KG1 (cell line): ENCODE measurements around the gene SIRT3.

ENCODE experiments used
- DNase-seq: peaks from one replicate; lab custom pipeline; 2025; lab: John Stamatoyannopoulos, UW

The SIRT3 gene

DNA sequence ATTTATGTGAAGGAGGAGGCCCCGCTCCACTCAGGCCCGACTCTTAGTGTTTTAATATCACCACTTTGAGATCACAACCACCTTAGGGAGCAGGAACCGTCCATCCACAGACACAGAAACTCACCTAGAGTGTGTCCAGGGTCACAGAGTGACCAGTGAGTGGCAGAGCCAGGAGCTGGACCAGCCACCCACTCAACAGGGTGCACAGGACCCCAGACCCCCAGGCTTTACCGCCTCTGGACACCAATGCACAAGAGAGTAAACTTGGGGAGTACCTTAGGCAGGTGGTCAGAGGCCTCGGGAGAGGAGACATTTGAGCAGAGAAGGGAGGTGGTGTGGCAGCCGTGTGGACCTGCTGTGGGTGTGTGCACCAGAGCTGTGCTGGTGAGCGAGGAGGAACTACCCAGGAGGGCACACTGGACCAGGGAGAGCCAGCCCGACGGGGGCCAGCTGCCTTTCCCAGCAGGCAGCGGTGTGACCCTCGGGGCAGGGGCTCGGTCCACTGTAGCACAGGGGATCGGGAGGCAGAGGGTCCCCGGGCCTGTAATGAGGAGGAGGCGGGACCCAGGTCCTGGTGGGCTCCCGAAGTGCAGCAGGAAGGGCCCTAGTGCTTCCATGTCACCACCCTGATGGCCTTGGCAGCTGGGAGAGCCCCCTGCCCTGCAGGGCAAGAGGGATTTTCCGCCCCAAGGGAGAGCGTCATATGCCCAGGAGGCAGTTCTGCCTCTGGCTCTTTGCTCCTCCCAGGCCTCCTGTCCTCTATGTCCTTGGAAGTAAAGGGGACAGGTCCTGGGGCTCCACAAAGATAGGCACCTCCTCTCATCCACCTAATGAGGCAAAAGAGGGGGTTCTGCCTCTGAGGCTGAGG, 34.5 kb upstream of the SIRT3 start:
- no peak for DNase-seq

DNA sequence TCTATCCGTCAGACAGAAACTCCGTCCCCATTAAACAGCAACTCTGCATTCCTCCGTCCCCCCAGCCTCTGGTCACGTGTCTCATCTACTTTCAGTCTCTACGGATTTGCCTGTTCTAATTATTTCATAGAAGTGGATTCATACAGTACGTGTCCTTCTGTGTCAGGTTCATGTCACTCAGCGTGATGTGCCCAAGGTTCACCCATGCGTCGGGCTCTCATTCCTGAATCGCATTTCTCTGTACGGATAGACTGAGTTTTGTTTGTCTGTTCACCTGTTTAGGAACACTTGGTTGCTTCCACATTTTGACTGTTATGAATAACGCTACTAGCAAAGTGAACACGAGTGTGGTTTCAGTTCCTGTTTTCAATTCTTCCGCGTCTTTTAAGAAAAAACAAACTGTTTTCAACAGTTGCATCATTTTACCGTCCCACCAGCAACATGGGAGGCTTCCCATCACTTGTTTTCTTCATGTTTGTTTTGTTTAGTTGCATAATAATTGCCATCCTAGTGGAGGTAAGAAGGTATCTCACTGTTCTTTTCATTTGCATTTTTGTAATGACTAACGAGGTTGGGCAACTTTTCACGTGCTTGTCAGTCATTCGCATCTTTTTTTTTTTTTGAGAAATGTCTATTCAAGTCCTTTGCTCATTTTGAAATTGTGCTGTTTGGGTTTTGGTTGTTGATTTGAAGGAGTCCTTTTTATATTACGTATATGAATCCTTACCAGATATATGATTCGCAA, 33.2 kb upstream of the SIRT3 start:
- DNase-seq = peak; percentile 78

DNA sequence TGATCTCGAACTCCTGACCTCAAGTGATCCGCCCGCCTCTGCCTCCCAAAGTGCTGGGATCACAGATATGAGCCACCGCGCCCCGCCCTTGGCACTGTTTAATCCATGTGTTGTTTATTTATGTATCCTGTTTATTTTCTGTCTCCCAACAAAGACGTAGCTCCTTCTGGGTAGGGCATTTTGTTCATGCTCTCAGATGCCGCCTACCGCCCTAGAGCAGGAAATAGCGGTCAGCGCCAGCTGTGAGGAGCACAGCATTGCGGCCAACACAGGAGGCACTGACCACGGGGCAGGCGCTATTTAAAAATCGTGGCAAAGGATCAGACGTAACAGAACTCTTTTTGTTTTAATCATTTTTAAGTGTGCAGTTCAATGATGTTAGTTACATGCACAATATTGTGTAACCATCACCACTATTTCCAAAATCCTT, 32.6 kb upstream of the SIRT3 start:
- peak; percentile 74 for DNase-seq

DNA sequence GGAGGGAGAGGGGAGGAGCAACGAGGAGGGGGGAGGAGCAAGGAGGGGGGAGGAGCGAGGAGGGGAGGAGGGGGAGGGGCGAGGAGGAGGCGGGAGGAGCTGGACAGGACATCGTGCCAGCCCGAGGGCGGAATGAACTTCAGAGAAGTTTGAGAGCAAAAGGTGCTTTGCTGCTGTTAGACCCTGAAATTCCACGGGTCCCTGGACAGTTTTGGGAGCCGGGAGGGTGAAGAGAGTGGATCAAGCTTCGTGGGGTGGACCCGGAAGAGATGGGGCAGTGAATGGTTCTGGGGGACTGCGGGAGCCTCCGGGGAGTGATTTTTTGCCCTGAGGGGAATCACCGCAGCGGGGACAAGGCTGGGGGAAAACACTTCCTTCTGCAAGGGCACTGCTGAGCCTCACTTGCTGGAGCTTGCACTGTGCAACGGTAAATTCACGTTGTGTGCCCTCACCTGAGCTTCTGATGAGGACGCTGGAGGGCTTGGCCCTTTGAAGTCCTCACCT, 31.4 kb upstream of the SIRT3 start:
- DNase-seq = no peak

DNA sequence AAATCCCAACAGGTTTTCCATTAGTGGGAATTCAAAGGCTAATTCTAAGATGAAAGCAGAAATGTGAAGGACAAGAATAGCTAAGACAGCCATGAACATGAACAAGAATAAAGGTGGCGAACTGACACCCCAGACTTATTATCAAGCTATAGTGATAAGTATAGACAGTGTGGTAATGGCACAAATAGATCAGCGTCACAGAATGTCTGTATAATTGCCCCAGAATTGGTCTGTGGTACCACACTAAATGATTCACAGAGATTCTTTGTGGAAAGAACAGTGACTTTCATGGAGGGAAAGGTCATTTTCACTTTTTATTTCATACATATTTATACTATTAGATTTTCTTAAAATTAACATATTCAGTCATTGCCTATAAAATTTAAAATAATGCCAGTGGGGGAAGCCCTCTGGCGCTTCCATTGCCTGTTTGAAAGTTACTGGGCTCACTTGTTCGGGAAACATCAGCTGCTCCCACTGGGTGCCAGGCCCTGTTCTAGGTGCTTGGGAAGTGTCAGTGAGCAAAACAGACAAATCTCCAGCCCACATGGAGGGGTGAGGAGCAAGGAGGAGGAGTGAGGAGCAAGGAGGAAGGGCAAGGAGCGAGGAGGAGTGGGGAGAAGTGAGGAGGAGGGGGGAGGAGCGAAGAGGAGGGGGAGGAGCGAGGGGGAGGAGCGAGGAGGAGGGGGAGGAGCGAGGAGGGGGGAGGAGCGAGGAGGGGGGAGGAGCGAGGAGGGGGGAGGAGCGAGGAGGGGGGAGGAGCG, 30.7 kb upstream of the SIRT3 start:
- no peak for DNase-seq

DNA sequence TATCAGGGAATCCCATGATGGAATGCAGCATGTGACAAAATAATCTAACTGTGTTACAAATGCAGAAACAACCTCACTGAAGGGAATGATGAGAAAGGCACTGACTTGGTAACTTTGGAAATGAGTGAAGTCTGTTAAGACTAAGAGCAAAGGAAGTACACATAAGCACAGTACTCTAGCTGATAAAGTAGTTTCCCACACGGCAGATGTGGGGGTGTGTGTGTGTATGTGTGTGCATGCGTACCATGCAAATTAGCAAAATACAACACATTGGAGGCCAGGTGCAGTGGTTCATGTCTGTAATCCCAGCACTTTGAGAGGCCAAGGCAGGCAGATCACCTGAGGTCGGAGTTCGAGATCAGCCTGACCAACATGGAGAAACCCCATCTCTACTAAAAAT, 25.5 kb upstream of the SIRT3 start:
- no peak for DNase-seq

DNA sequence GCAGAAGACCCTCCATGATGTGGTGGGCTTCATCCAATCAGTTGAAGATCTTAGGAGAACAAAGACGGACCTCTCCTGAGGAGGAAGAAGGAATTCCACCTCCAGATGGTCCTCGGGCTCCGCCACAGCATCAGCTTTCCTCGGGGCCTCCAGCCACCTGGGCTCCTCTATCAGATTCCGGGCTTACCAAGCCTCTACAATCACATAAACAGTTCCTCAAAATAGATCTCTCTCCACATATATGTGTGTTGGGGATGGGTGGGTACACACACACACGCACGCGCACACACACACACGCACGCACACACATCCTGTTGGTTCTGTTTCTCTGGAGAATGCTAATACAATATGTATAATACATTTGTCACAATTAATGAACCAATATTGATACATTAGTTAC, 23.3 kb upstream of the SIRT3 start:
- no peak for DNase-seq

DNA sequence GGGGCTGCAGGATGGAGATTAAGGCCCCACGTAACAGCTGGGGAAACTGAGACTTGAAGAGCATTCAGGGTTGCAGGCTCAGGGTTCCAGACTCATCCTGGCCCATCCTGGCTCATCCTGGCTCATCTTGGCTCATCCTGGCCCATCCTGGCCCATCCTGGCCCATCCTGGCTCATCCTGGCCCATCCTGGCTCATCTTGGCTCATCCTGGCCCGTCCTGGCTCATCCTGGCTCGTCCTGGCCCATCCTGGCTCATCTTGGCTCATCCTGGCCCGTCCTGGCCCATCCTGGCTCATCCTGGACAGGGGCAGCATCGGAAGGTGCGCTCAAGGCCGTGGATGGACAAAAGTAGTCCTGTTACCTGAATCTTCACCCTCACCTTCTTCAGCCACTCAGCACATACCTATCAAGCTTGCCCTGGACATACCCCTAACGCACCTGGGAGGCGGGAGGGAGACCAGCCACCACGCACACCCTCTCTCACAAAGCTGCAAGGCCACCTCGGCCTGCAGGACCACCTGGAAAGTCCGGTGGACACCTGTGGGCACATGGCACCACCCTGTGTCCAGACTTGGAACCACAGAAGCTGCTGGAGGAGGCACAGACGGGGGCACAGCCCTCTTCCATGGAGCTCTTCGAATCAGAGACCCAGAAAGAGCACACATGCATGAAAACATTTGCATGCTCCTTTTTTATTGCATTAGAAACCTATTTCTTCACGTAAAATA, 21.8 kb upstream of the SIRT3 start:
- no peak for DNase-seq

DNA sequence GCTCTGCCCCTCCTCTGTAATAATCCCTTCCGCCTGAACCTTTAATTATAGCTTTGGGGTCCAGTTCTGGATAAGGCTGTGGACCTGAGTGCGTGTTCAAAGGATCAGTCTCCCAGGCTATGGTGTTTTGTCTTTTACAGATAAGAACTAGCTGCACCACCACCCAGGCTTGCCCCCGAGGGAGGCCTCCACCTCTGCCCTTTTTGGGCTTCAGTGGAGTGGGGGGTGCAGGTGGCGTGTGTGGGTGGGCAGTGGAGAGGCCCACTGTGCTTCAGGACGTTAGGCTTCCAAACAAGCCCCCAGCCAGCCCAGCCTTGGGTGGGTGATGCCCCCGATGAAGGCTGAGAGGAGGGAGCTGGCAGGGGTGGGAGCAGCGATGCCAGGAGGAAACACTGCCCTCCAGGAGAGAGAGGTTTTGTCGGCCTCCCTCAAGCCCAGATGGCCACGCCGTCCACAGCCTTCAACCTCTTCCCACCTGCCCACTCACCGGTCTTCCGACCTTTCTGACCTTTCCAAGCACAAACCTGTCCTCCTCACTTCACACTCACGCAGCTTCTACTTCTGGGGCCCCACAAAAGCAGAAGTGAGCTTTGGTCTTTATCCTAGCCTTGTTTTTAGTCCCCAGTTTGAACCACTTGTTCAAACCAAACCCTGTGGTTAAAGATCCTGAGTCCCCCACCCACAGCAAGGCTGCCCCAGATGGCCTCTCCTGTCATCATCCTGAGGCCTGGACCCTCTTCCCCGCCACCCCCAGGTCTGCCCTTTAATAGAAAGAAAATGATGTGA, 21.0 kb upstream of the SIRT3 start:
- DNase-seq = no peak

DNA sequence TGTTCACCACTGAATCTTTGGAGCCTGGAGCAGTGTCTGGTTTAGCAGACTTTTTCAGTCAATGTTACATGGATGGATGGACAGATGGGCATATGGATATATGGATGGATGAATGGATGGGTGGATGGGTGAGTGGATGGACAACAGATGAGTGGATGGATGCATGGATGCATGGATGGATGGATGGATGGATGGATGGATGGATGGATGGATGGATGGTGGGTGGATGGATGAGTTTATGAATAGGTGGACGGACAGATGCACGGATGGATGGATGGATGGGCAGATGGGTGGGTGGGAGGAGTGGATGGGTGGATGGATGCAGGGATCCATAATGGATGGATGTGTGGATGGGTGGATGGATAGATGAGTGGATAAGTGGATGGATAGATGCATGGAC, 19.7 kb upstream of the SIRT3 start:
- DNase-seq = no peak

DNA sequence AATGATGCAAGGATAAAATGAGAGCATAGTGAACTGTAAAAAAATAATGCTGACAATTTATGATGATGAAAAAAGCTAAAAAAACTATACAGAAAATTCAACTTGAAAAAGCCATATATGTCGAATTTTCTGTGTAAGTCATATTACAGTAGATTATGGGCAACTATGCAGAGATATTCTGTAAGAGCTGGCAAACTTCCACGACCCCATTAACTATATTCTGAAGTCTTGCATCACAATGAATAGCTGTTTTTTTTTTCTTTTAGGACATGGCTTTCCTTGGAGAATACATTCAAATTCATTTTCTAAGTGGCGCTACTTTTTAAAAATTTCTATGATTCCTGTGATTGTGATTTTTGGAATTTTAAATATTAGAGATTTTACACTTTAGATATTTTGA, 19.0 kb upstream of the SIRT3 start:
- DNase-seq = no peak

DNA sequence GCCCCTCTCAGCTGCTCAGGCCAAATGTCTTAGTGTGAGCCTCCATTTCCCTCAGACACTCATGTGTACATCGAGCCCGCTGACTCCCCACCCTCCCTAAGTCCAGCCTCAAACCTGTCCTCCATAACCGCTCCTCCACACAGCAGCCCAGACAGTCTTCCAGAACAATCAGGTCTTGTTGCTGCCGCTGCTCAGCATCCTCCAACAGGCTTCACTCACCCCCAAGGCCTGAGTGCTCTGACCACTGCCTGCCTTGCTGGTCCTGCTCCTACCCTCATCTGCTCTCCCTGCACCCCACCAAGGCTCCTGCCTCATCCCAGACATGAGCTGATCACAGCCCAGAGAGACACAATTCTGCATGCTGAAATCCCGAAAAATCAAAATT, 17.7 kb upstream of the SIRT3 start:
- no peak for DNase-seq

DNA sequence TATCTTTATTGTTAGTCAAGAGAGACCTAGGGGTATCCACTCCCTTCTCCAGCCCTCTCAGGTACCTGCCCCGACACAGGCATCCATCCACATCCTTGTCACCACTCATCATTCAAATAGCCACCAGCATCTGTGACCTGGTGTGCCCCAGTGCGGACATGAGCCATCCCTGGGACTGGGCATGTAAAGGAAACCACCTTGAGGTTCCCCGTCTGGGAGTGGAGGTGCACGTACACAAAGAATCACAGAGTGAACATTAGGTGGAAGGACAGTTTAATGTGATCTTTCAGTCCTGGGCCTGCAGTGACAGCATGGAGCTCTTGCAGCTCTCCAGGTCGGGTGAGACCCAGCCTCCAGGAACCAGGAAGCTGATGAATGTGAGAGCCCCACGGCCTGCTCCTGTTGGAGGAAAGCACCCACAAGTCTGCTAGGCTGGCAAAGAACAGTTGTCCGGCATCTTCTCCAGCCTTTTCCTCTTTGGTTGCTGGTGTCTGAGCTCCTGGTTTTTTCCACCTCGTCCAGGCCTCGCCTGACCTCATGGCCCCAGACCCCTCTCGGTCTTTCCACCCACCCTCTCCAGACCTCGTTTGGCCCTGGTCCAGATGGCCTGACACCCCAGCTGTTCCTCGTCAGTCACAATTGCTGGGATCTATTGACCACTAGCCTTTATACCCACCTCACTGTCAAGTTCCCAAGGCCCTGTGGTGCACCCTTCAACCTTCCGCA, 17.2 kb upstream of the SIRT3 start:
- DNase-seq = no peak

DNA sequence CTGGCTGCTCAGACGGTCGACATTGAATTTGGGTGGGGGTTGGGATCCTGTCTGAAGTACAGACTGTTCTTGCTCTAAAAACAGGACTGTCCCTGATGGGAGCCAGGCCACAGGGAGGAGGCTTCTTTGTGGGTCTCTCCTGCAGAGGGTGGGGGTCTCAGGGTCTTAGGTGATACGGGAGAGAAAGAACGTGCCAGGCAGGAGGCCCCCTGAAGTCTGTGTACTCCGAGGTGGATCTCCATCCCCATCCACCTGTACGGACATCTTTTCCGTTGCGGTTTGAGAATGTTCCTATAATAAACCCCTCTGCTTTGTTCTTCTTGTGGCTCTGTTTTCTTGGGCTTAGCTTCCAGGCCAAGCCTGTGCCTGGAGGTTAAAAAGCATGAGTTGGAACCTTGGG, 16.5 kb upstream of the SIRT3 start:
- no peak for DNase-seq

DNA sequence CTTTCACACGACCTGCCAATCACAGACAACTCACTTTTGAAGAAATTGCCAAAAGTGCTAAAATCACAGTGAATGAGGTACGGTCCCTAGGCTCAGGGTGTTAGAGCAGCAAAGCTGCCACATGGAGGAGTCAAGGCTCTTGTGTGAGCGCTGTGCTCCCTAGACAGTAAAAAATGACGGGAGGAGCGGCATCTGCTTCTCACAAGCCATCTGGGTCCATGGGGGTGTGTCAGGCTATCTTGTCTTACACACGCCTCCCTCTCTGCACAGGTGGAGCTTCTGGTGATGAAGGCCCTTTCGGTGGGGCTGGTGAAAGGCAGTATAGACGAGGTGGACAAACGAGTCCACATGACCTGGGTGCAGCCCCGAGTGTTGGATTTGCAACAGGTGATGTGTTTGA, 15.4 kb upstream of the SIRT3 start:
- no peak for DNase-seq

DNA sequence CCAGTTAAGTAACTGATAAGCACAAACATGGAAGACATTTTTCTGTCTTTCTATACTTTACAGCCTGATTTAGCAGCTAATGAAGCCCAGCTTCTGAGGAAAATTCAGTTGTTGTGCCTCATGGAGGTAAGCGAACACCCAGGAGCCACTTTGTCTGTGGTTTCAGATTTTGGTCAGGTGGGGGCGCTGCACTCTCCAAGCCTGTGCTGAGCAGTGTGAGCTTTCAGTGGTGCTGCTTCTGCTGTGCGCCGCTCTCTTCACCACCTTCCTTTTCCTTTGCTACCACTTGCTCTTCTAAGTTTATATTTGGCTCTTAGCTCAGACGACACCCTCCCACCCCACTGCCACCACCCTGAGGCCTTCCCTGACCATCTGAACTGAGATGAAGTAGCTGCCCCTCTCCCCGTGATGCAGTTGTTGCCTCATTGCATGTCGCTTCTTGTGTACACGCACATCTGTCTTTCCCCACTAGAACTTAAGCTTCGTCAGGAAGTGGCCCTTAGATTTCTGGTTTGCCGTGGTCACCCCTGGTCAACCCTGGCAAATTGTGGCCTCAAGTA, 14.7 kb upstream of the SIRT3 start:
- DNase-seq = peak; percentile 71

DNA sequence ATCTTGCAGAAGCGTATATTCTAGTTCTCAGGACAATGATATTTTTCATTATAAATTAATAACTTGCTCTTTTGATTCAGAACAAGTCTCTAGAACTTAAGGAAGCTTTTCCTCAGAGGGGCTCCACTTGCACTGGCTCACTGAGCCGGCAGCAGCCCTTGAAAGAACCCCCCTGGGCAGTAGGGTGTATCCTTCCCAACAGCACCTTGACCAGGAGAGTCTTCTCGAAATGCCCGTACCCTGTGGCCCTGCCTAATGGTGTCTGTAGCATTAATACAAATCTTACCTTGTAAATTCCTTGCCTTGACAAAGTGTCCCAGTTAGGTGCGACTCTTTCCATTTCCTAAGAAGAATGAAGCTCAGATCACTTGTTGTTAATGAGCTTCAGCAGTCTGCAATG, 14.1 kb upstream of the SIRT3 start:
- no peak for DNase-seq

DNA sequence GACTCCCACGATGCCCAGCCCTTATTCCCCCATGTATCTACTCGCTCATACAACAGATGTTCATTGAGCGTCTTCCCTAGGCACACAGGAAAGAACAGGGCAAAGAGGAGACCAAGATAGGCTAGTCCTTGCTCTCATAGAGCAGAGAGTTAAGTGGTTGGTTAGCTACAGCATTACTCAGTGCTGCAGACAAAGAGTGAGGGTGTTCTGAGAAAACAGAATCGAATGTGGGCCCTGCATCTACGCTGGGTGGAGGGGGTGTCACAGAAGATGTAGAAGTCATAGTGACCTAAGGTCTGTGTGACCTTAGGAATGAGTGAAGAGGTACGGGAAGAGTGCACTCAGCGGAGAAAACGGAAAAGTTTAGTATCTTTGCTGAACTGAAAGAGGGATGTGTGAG, 12.9 kb upstream of the SIRT3 start:
- DNase-seq = no peak

DNA sequence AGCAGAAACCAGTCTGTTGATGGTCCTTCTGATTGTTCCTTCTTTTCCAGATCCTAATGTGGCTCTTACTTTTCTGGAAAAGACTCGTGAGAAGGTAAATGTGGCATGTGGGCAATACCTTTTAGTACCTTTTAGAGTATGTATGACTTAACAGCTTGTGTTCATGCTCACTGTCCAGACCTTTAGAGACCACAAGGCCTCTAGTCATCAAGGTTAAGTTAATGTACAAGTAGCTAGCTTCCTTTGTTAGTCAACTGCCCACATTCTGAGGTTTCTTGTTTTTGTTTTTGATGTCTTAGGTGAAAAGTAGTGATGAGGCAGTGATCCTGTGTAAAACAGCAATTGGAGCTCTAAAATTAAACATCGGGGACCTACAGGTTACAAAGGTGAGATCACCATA, 8.2 kb upstream of the SIRT3 start:
- no peak for DNase-seq

DNA sequence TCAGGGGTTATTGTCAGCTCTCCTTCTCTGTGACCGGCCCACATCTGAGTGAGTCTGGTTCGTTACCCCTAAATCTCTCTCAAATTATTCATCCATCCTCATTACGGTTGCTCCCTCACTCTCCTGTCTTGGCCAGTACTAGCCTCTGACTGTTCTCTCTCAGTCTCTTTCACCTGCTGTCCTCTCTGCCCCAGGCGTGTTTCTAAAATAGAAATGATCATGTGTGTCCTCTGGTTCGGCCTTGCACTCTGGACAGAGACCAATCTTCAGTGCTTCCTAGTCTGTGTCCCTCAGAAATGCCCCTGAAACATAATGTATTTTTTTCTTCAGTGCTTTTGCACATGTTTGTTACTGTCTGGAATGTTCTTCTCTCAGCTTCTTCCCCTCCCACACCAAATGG, 5.5 kb upstream of the SIRT3 start:
- no peak for DNase-seq
